Thyroid gland (tissue), 4 donors: Measurements from ENCODE around the gene TAGLN.

Source experiments
- POLR2A ChIP-seq, 2 donors: fragments of 450-650 bp; IDR thresholded peaks; one replicate each; pipeline ENCODE4 v1.6.1; 2017; ENCODE audit warnings: antibody characterized with exemption in 2 of 2, mild to moderate bottlenecking in 2 of 2, moderate library complexity in 1 of 2
- TF ChIP-seq, protein P1 (sequence below), 6 experiments: fragments of 200-600 bp in 3 of 6; fragments of 450-650 bp in 3 of 6; sonication (generic) in 3 of 6; IDR thresholded peaks; one replicate each; pipeline ENCODE4 v1.5.1; 2016 to 2019; ENCODE audit warnings: antibody characterized with exemption in 6 of 6, mild to moderate bottlenecking in 2 of 6, inconsistent platforms in 1 of 6, moderate library complexity in 1 of 6

DNA sequence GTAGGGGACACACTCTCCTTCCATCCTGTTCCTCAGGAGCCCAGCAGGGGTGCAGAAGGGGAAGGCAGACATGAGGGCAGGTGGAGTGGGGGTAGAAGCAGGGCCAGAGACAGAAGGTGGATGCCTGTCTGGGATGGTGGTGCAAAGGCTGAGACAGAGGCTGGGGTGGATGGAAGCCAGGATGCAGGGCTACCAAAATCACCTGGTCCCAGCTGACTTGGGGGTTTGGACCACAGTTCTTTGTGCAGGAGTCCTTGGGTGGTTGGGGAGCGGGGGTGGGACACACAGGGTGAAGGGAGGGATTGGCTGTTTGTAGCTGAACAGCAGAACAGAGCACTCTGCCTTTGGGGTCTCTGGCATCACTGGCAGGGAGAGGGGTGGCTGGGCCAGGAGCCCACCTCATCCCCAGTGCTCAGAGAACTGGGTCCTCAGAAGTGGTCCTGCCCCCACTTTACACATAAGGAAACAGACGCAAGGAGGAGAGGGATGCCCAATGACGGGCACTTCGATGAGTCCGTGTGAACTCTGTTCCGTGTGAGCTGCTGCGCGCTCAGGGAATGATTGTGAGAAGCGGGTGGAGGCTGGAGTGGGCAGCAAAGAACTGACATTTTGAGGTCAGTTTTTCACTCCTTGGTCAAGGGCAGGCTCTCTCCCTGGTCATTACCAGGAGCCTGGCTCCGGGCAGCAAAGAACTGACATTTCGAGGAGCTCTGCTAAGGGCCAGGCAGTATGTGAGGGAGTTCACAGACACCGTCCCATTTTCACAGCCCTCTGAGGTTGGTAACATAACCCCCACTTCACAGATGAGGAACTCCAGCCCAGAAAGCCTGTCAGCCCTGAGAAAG is 1.9 kb downstream of the TAGLN start:
- TF ChIP-seq, protein P1, sequence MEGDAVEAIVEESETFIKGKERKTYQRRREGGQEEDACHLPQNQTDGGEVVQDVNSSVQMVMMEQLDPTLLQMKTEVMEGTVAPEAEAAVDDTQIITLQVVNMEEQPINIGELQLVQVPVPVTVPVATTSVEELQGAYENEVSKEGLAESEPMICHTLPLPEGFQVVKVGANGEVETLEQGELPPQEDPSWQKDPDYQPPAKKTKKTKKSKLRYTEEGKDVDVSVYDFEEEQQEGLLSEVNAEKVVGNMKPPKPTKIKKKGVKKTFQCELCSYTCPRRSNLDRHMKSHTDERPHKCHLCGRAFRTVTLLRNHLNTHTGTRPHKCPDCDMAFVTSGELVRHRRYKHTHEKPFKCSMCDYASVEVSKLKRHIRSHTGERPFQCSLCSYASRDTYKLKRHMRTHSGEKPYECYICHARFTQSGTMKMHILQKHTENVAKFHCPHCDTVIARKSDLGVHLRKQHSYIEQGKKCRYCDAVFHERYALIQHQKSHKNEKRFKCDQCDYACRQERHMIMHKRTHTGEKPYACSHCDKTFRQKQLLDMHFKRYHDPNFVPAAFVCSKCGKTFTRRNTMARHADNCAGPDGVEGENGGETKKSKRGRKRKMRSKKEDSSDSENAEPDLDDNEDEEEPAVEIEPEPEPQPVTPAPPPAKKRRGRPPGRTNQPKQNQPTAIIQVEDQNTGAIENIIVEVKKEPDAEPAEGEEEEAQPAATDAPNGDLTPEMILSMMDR (IDR thresholded peaks at IDR 0.05): no peak
- TF ChIP-seq POLR2A (IDR thresholded peaks at IDR 0.05): no peak
